IMR-90 (cell line): ENCODE measurements around the gene KL. TPM values are rescaled to one million over a fixed set of nuclear protein-coding genes. Genes with fewer than 3 reads are reported as not detected.

Source experiments
- ATAC-seq: fragments of 200-7000 bp; cut with Tn5 transposase; 2 replicates; pipeline ENCODE4 v1.9.1; 2020; ENCODE audit warnings: low read depth, mild to moderate bottlenecking, moderate library complexity
- BruUV-seq: library from RNA; stranded (reverse); fragments of 400-500 nt; replicated peaks from 2 replicates; lab custom pipeline; 2021; lab: Mats Ljungman, UMichigan
- CTCF ChIA-PET: fragments of 300-600 bp; formaldehyde crosslinking; extraction: SDS; loops from one replicate; lab custom pipeline; 2021; ENCODE audit warnings: antibody characterized with exemption; lab: Yijun Ruan, JAX
- POLR2A ChIA-PET: fragments of 300-600 bp; sonication (Branson Sonifier 250); formaldehyde crosslinking; loops from one replicate; lab custom pipeline; 2022; ENCODE audit warnings: antibody characterized with exemption; ENCODE audit not compliant: unreplicated experiment; lab: Charles Lee
- DNase-seq: peaks from one replicate; pipeline ENCODE4 v3.0.0; 2013
- H2AFZ ChIP-seq: replicated peaks from 2 replicates; pipeline ENCODE3; 2013; ENCODE audit warnings: low read length, mild to moderate bottlenecking; ENCODE audit not compliant: poor library complexity
- H2AK5ac ChIP-seq: 2 replicates; pipeline ENCODE4 v1.6.1; 2013; ENCODE audit warnings: low read depth, low read length, inconsistent platforms
- H2AK9ac ChIP-seq: replicated peaks from 2 replicates; pipeline ENCODE3; 2013; ENCODE audit warnings: mild to moderate bottlenecking, low read depth, low read length, moderate library complexity; ENCODE audit not compliant: poor library complexity
- H2BK120ac ChIP-seq: 2 replicates; pipeline ENCODE4 v1.6.1; 2013; ENCODE audit warnings: low read depth, low read length, inconsistent platforms
- H2BK15ac ChIP-seq: 3 replicates; pipeline ENCODE4 v1.6.1; 2013; ENCODE audit warnings: low read depth, low read length, inconsistent platforms
- H2BK20ac ChIP-seq: 2 replicates; pipeline ENCODE4 v1.6.1; 2013; ENCODE audit warnings: low read depth, mild to moderate bottlenecking, inconsistent platforms, low read length, moderate library complexity
- H2BK5ac ChIP-seq: 2 replicates; pipeline ENCODE4 v1.6.1; 2013; ENCODE audit warnings: mild to moderate bottlenecking, low read depth, low read length, inconsistent platforms; ENCODE audit not compliant: poor library complexity, severe bottlenecking
- H3K14ac ChIP-seq: replicated peaks from 2 replicates; pipeline ENCODE4 v1.6.1; 2013; ENCODE audit warnings: low read depth, low read length, inconsistent platforms
- H3K18ac ChIP-seq: 2 replicates; pipeline ENCODE4 v1.6.1; 2013; ENCODE audit warnings: low read depth, low read length, control low read depth
- H3K23ac ChIP-seq: 2 replicates; pipeline ENCODE4 v1.6.1; 2013; ENCODE audit warnings: low read depth, low read length, inconsistent platforms
- H3K27ac ChIP-seq: 2 replicates; pipeline ENCODE4 v1.5.1; 2013; ENCODE audit warnings: mild to moderate bottlenecking, control low read depth, low read length; ENCODE audit not compliant: insufficient read depth
- H3K27me3 ChIP-seq: 2 replicates; pipeline ENCODE4 v1.6.1; 2013; ENCODE audit warnings: low read length; ENCODE audit not compliant: control insufficient read depth, insufficient read depth
- H3K36me3 ChIP-seq: 2 replicates; pipeline ENCODE4 v1.6.1; 2013; ENCODE audit warnings: low read length, mixed read lengths; ENCODE audit not compliant: control insufficient read depth, insufficient read depth
- H3K4ac ChIP-seq: 2 replicates; pipeline ENCODE4 v1.6.1; 2013; ENCODE audit warnings: low read depth, low read length, inconsistent platforms
- H3K4me1 ChIP-seq: 2 replicates; pipeline ENCODE4 v1.6.1; 2013; ENCODE audit warnings: low read length, mixed read lengths; ENCODE audit not compliant: control insufficient read depth, insufficient read depth
- H3K4me2 ChIP-seq: 2 replicates; pipeline ENCODE4 v1.6.1; 2013; ENCODE audit warnings: low read depth, mild to moderate bottlenecking, control low read depth, low read length, moderate library complexity
- H3K4me3 ChIP-seq: 2 replicates; pipeline ENCODE4 v1.5.1; 2013; ENCODE audit warnings: low read depth, mild to moderate bottlenecking, control low read depth, low read length, moderate library complexity; ENCODE audit not compliant: insufficient read depth
- H3K56ac ChIP-seq: 2 replicates; pipeline ENCODE4 v1.6.1; 2013; ENCODE audit warnings: low read length, inconsistent platforms; ENCODE audit not compliant: insufficient read depth; ENCODE audit errors: extremely low read depth
- H3K79me1 ChIP-seq, 2 experiments: 2 replicates each; pipeline ENCODE4 v1.6.1; 2013; ENCODE audit warnings: low read length in 2 of 2, inconsistent platforms in 1 of 2, low read depth in 1 of 2
- H3K9ac ChIP-seq: 2 replicates; pipeline ENCODE4 v1.6.1; 2013; ENCODE audit warnings: low read depth, low read length, control low read depth
- H3K9me1 ChIP-seq: 2 replicates; pipeline ENCODE4 v1.6.1; 2013; ENCODE audit warnings: low read length, inconsistent platforms; ENCODE audit not compliant: insufficient read depth
- H3K9me3 ChIP-seq: 2 replicates; pipeline ENCODE4 v1.6.1; 2013; ENCODE audit warnings: low read length; ENCODE audit not compliant: control insufficient read depth, insufficient read depth
- H4K20me1 ChIP-seq: 2 replicates; pipeline ENCODE4 v1.6.1; 2013; ENCODE audit warnings: low read length, inconsistent platforms; ENCODE audit not compliant: insufficient read depth
- H4K5ac ChIP-seq: 2 replicates; pipeline ENCODE4 v1.6.1; 2013; ENCODE audit warnings: mild to moderate bottlenecking, low read depth, low read length, control low read depth
- H4K8ac ChIP-seq, 2 experiments: 2 replicates each; pipeline ENCODE4 v1.6.1; 2013; ENCODE audit warnings: low read depth in 2 of 2, low read length in 2 of 2, control low read depth in 1 of 2, inconsistent platforms in 1 of 2
- H4K91ac ChIP-seq: 2 replicates; pipeline ENCODE4 v1.6.1; 2013; ENCODE audit warnings: low read depth, low read length, inconsistent platforms; ENCODE audit not compliant: insufficient read depth
- BHLHE40 ChIP-seq: fragments of 150-350 bp; IDR thresholded peaks from 2 replicates; pipeline ENCODE4 v1.6.1; 2016; ENCODE audit warnings: mild to moderate bottlenecking, low read depth, low read length
- CEBPB ChIP-seq: IDR thresholded peaks from 2 replicates; pipeline ENCODE4 v1.6.1; 2012; ENCODE audit warnings: low read depth, low read length, improper control_type of control experiment
- MAFK ChIP-seq: IDR thresholded peaks from 2 replicates; pipeline ENCODE4 v1.6.1; 2012; ENCODE audit warnings: low read depth, low read length, improper control_type of control experiment
- NFE2L2 ChIP-seq: fragments of 150-350 bp; IDR thresholded peaks from 2 replicates; pipeline ENCODE4 v1.6.1; 2016; ENCODE audit warnings: low read depth, mild to moderate bottlenecking, low read length
- POLR2A ChIP-seq: IDR thresholded peaks from 2 replicates; pipeline ENCODE4 v1.6.1; 2012; ENCODE audit warnings: mild to moderate bottlenecking, low read depth, low read length
- WGBS, 2 experiments: methylation state at CpG; one replicate each; pipeline versions ENCODE4 v1.1.5 to v1.1.7; 2013; ENCODE audit warnings: missing lambda C conversion rate in 2 of 2; ENCODE audit not compliant: insufficient read length in 1 of 2; ENCODE audit errors: extremely low coverage in 2 of 2; 5-methylcytosine and 5-hydroxymethylcytosine counted together
- dilution Hi-C: fragments of 300-500 bp; cut with HindIII; formaldehyde crosslinking; loops from one replicate; pipeline ENCODE4 v1.14.3; 2018; ENCODE audit warnings: low sequenced_read_pairs; ENCODE audit not compliant: unreplicated experiment
- in situ Hi-C: fragments of 300-500 bp; cut with MboI; formaldehyde crosslinking; loops from 3 replicates; pipeline ENCODE4 v1.14.3; 2019; ENCODE audit warnings: low sequenced_read_pairs, inconsistent platforms, mixed read lengths
- intact Hi-C: fragments of 100-400 bp; cut with micrococcal nuclease; formaldehyde crosslinking; loops from 2 replicates; pipeline ENCODE4 v1.10.0; 2022
- polyA plus RNA-seq, 3 experiments: library from polyadenylated mRNA; depleted of rRNA; stranded (reverse); fragments of >200 nt; gene quantifications; 2 replicates each; pipeline ENCODE4 v1.2.3, GENCODE V29; 2012; ENCODE audit warnings: low replicate concordance in 1 of 3
- total RNA-seq: library from RNA; depleted of rRNA; stranded (reverse); fragments of >200 nt; gene quantifications from 2 replicates; pipeline ENCODE4 v1.2.3, GENCODE V29; 2012

KL gene
- total and polyA plus RNA-seq, 2 of the 4 experiments (the other 2 are of a cell fraction), result not detected

- H3K56ac ChIP-seq, result no peak overlapping the region; the same call in 1 of the 2 replicates
- H2BK120ac ChIP-seq, result no peak overlapping the region
- H2BK20ac ChIP-seq, result 0 out of 2 replicates have a peak overlapping the region, but pooled peaks have one; percentile 1
- in situ Hi-C loops (no loop called here), intact Hi-C loops (loop anchor here (5.0 kb wide), 1 partner anchor 524 kb away; the partner anchor contains the start of gene PDS5B), dilution Hi-C loops (no loop called here)
- H3K36me3 ChIP-seq, result peaks cover 57% of the 10 kb centered on the region
- no peak overlapping the region for H3K23ac ChIP-seq
- peak overlapping the region; percentile 55; the same call in 1 of the 2 replicates for H3K27ac ChIP-seq
- no peaks in the 10 kb centered on the region for H3K9me3 ChIP-seq
- H2AK9ac ChIP-seq, result no peak overlapping the region
- H3K9me1 ChIP-seq, result peaks cover 58% of the 10 kb centered on the region
- peaks cover 42 to 79% of the 10 kb centered on the region in 2 experiments for H3K79me1 ChIP-seq
- peak overlapping the region in 1 of 2 experiments; percentile 45; a peak in 2 of 4 replicates for H4K8ac ChIP-seq
- no peak for TF ChIP-seq MAFK
- no peak for TF ChIP-seq CEBPB
- peak; percentile 86 for TF ChIP-seq BHLHE40
- TF ChIP-seq POLR2A, result no peak
- TF ChIP-seq NFE2L2, result no peak
- H3K4me1 ChIP-seq, result peaks cover 53% of the 10 kb centered on the region
- WGBS, 2 experiments, result 30% methylated on average over 5 of the region's 9 CpGs; no CpG with 5 or more reads in 1 of the 2 experiments
- peak overlapping the region; percentile 45; the same call in 1 of the 2 replicates for H3K18ac ChIP-seq
- H4K20me1 ChIP-seq, result peaks cover 9% of the 10 kb centered on the region; the same call in 1 of the 2 replicates
- no TSS peak for BruUV-seq
- no peak overlapping the region for H3K4ac ChIP-seq
- H2BK15ac ChIP-seq, result no peak overlapping the region; the same call in 2 of the 3 replicates
- no peak overlapping the region for H4K91ac ChIP-seq
- no peak overlapping the region for H3K4me3 ChIP-seq
- no peak overlapping the region for H2AFZ ChIP-seq
- H2BK5ac ChIP-seq, result peak overlapping the region; percentile 18
- CTCF ChIA-PET, result interaction anchor here (1.4 kb wide), 2 partner anchors 21 to 431 kb away, joined by 4 read pairs; no protein-coding TSS in a partner anchor
- peak; percentile 61 for DNase-seq
- H3K9ac ChIP-seq, result no peak overlapping the region
- H4K5ac ChIP-seq, result peak overlapping the region; percentile 47
- H3K14ac ChIP-seq, result no peak overlapping the region
- H2AK5ac ChIP-seq, result no peak overlapping the region
- POLR2A ChIA-PET, result no interaction called here
- no peak overlapping the region for H3K4me2 ChIP-seq
- no peak for ATAC-seq
- no peaks in the 10 kb centered on the region for H3K27me3 ChIP-seq
Observed at GRCh38 chr13:33111414-33112110, 95.3 kb downstream of the KL start.
